Epithelial cell of prostate (primary cell): ENCODE data around the gene MAP7.

Experiments used
- DNase-seq: peaks from one replicate; pipeline ENCODE4 v3.0.0-alpha.2; 2011; ENCODE audit warnings: low read depth, low spot score
- H3K27ac ChIP-seq: fragments of 450-650 bp; 2 replicates; pipeline ENCODE4 v1.5.1; 2017; ENCODE audit warnings: mild to moderate bottlenecking

MAP7 gene

DNA sequence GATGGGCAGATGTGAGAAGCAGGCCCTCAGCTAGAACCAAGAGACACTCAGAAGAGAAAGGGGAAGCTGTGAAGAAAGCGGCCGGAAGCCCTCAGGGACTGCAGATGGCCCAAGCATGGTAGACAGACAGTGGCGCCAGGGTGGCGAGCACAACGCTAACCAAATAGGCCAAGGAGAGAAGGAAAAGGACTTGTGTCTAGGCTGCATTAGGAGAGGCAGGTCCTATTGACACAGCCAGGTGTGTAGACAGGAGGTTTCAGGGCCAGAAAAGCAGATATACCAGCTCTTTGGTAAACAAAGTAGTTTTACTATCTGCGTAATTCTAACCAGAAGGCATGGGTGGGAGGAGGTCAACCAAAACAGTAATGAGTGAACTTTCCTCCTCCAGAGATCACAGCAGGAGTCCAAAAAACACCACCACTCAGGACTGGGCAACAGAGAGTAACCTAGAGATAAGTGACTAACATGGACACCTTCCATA is 15.8 kb upstream of the MAP7 start:
- no peak overlapping the region for H3K27ac ChIP-seq
- no peak for DNase-seq

DNA sequence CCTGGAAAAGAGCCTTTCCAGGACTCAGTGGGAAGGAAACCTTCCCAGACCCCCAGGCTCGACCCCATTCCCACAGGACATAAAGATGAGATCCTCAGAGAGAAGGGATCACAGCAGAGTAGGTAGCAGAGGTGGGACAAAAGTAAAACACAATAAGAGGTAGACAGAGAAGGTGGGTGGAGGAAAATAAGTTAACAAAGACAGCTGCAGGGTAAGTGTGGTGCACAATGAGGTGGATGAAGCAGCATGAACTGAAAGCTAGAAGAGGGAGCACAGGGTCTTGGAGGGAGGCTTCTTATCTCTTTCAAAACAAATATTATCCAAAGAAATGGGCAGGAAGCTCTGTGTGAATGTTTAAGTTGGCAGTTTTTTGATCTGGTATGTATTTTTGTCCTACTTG is 14.0 kb upstream of the MAP7 start:
- DNase-seq, result no peak
- H3K27ac ChIP-seq, result no peak overlapping the region

DNA sequence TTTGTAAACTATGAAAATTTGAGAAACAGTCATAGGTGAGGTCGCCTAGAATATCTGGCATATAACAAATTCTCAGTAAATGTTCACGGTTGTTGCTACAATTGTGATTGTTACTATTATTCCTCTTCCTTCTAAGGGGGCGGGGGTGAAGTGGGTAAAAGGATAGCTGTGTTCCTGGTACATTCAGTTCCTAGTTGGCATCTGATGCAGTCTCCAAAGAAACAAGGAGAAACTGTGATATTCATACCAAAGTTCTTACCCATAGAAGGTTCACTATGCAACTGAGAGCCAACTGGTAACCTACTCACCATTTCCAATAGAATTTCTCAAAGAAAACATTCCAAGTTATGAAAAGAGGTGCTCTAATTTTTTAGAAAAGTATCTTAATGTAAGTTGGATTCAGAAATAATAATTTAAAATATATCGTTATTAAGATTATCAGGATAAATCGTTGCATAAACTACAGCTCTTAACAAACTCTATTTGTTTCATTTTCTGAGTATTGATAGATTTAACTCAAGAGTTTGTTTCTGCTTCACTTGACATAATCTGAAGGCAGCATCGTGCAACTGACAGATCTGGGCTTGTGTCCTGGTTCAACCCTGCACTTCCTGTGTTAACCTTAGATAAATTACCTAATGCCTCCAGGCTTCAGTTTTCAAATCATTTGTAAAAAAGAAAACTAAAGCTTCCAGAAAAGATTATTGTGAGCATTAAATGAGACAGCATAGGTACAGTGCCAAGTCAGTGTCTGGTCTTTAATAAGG is 13.3 kb upstream of the MAP7 start:
- DNase-seq, result no peak
- no peak overlapping the region for H3K27ac ChIP-seq

DNA sequence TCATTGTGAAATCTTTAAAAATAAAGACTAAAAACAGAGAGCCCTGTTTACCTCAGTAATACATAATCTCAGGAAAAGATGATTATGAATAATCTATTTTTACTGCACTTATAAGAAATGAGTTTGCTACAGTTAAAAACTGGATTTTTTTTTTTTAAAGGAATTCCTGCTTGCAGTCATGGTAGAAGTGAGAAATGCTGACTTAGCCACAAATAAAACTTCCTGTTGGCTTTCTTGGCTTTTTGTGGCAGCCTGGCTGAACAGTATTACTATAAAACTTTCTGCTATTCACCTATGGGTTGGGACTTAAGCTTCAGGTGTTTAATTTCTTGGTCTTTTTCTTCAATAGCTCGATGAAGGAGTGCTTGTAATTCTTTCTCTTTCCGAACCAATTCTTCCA is 12.0 kb upstream of the MAP7 start:
- DNase-seq, result no peak
- no peak overlapping the region for H3K27ac ChIP-seq

DNA sequence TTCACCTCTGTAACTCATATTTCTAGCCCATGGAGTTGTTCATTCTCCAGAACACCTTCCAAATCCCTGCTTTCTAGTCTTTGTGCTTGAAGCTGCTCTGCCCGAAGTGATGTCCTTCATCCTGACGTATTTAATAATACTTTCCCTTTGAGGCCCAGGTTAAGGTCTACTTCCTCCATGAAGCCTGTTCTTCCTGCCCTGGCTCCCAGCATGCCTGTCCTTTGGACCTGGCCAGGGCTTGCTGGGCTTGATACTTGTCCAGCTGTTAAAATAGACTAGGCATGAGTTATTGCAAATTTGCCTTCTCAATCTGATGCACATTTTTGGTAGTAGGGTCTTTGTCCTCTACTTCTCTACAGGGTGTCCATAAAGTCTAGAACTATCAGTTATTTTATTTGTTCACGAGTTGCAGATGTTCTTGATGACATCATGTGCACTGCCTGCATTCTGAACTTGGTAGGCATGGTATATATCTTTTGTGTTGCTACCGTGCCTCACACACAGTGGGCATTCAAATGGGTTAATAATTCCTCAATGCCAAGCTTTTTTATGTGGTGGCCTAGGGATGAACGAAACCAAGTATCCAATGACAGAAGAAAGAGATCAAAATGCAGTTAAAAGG is 3.1 kb upstream of the MAP7 start:
- no peak for DNase-seq

DNA sequence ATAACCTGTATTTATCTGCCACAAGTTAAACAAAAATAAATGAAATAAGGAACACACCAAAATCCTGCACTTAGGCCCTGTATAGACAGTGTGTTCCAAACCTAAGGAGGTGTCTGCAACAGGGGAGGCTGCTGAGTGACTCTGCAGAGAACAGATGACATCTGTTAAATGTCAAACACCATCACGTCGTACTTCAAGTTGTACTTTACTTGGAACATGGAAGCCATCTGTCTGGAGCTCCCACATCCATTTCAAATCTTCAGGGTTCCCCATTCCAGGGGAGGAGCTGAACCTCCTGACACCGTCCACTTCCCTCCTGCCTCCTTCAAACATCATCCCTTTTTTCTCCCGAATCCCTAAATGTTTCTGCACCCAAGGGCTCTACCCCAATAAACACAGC is 1.8 kb upstream of the MAP7 start:
- H3K27ac ChIP-seq, result no peak overlapping the region
- no peak for DNase-seq

More for the DNA sequence above, 3.1 kb upstream of the MAP7 start:
- H3K27ac ChIP-seq, result no peak overlapping the region

DNA sequence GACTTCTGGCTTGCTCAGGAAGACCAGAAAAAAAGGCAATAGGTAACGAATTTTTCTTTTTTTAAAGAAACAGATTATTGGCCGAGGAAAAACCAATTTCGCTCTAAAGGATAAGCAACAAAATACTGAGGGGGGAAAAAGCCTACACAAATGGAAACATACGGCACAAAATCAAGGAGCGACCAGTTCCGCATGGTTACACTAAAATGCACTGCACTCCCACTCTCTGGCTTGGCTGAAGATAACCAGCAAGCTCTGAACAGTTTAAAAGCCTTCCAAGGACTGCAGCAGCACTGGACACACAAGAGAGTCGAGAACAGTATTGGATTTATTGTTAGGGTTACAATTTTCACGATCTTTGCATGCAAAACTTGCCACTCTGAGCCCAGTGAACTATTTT is 881 bp upstream of the MAP7 start:
- DNase-seq, result no peak
- peak overlapping the region; percentile 55 for H3K27ac ChIP-seq

DNA sequence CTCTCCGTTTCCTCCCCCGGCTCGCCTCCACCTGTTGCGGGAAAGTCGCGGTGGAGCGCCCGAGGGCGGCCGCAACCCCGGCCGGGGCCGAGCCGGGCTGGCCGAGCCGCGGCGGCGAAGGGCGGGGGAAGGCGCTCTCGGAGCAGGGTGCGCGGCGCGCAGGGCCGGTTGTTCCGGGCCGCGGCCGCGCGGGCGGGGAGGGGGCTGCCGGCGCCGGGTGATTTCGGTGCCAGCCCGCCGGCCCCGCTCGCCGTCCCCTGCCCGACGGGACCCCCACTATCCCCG is 235 bp downstream of the MAP7 start:
- DNase-seq, result no peak

DNA sequence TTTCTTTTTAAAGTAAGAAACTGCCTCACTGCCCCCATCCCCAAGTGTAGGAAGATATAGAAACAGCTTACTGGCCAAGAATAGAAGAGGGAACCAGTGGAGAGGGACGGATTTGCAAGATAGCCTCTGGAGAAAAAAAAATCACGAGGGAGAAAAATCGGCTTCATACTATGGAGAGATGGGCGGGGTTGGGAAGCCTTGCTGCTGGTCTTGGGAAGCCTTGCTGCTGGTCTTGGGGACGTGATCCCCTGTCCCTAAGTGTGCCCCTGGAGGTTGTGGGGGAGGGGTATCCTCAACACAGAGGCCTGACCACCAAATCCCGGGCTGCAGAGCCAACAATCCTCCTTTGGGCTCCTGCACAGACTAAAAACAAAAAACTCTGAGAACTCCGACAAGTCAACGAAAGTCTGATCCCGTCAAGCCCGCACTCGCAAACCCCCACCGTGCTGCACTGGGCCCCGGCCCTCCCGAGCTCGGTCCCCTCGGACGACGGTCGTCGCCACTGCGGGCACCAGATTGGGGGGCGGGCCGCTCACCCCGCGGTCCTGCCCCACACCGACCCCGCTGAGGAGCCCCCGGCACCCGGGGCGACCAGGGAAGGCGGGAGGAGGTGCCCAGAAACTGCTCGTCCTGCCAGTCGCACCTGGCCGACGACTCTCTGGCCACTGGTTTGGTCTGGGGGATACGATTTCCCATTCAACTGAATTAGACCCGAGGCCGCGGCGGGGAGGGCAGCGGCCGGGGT is 750 bp downstream of the MAP7 start:
- no peak for DNase-seq
- H3K27ac ChIP-seq, result peak overlapping the region; percentile 55

More for the DNA sequence above, 235 bp downstream of the MAP7 start:
- H3K27ac ChIP-seq, result peak overlapping the region; percentile 55

DNA sequence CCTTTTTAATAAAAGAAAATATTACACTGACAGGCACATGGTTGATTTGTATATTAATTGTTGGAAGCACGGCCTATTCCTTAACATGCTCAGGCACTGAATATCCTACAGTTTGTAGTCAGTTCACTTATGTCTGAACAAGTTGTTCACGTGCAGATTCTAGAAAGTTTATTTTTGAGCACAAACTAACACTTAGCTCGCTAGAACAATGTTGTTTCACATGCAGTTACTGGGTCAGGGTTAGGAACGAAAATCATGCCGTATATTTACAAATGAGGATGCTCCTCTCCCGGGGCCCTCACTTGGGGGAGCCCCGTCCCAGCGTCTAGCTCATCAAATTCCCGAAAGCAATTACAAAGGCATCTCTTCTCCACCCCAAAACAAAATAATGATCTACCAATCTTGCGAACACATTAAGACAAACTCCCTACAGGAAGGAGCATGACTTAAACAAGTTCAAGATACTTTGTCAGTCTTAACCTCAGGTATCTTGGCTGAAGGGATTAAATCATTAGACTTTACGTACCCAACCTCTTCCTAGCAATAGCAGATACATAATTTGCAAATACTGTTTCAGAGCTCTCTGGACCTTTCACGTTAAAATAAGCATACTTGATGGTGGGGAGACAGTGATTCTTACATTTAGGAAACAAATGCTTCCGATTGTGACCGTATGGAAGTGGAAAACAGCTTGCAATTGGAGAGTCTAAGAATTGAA is 1.5 kb downstream of the MAP7 start:
- peak overlapping the region; percentile 55 for H3K27ac ChIP-seq
- DNase-seq, result no peak

DNA sequence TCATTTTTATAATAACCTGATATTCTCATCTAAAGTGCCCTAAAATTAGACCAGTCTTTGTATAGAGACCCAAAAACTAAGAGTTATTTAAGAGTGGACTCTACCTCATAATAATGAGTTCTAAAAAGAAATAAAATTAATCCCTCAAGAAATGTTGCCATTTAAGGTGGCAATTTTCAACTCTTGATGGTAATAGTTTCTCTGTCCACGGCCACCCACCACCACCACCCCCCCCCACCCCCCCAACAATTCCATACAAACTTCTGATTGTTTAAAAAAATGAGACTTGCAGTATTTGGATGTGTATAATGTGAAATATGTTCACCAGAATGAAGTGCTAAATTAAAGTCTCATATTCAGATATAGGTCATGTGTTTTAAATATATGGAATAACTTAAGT is 2.4 kb downstream of the MAP7 start:
- no peak overlapping the region for H3K27ac ChIP-seq
- no peak for DNase-seq

DNA sequence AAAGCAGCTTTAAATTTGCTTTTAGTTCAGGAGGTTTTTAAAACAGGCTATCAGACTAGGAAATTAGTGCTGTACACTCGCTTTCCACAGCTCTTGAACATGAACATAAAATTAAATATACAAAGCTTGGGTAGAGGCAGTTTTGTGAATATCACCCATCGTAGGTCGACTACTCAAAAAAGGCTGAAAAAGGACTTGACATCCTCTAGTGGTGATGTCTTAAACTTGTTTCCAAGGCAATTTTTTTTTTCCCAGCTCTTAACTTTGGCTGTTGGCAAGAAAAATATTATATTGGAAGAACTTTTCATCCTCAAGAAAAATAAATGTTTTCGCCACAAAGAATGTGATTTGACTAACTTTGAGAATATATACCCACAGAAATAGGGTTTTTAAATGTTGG is 2.9 kb downstream of the MAP7 start:
- DNase-seq, result no peak

DNA sequence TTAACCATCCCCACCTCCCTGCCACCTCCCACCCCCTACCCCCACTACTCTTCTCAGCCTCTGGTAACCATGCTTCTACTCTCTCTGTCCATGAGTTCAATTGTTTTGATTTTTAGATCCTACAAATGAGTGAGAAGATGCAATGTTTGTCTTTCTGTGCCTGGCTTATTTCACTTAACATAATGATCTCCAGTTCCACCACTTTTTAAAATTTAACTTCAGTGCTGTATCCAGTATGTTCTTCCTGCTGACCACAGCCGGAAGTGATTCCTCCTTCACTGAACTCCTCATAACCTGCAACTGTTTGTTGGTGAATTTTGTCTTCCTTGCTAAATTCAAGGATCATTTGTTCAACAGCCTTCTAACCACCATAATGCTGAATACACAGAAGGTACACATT is 3.9 kb downstream of the MAP7 start:
- DNase-seq, result no peak
- no peak overlapping the region for H3K27ac ChIP-seq

More for the DNA sequence above, 2.9 kb downstream of the MAP7 start:
- H3K27ac ChIP-seq, result no peak overlapping the region

DNA sequence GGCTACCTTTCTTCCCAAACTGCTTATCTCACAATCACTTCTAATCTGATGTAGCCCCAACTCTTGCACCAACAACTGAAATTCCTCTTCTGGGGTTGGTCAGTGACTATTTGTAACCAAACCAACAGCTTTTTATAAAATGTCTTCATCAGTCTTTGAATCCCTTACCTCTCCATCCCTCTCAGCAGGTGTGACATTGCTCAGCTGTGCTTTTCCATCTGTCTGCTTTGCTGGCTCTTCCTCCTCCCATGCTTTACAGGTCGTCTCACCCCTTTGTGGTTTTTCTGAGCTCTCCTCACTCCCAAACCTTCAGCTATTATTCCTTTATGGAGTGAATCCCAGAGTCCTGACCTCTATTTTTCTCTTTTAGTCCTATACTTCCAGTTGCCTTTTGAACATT is 5.9 kb downstream of the MAP7 start:
- H3K27ac ChIP-seq, result no peak overlapping the region
- DNase-seq, result no peak

DNA sequence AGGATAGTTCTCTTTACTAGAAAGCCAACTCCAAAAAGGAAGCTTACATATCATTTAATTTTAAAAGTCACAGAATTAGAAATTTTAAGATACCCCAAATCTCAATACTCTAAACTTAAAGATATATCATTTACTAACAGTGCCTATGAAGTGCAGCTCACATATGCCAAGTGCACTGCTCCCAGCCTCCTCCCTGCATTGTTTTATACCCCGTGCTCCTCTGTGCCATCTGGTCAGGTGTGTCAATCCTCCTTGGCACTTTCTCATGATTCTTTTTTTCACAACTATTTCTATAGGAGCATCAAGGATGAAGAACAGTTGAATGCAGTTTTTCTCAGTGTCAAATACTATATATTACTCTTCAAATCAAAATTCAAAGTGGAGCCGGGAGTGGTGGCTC is 8.8 kb downstream of the MAP7 start:
- no peak overlapping the region for H3K27ac ChIP-seq
- DNase-seq, result no peak

DNA sequence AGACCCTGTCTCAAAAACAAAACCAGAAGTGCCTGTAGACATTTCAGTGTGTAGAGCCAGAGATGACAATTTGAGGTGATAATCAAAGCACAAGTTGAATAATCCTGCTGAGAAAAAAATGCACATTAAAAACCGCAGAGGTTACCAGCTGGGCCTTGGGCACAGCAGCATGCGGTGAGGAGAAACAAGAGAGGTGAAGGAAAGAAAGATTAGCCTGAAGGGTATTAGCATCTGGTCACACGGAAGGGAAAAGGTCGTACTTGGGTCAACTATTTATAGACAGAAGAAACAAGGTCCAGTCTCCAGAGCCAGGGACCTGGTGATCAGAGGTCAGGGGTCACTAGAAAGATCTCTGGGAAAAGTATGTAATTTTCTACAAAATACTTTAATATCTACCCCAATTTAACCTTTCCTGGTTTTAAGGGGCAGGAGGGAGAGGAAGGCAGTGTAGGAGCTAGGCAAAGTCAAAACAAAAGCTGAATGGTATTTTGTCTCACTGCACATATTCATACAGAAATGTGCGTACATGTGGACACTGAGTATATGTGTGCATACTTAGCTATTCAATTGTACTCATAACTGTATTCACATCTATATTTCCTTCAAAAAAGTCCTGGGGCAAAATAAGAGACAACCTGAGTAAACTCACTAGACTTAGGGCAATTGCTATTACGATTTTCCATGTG is 10.1 kb downstream of the MAP7 start:
- DNase-seq, result no peak

DNA sequence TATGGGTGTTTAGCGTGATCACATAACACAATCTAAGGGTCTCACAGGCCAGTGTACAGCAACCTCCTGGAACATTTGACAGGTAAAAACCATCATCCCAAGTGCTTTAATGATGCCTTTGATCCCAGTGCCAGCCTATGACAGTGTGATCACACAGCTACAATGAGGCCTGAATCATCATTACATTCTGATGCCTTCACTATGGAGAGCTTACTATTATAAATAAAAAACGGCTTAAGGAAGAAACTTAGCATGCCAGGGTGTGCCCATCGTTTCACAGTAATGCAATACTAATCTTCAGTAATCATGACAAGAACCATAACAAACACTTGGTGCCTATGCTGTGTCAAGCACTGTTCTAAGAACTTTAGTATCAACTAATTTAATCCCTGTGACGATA is 11.4 kb downstream of the MAP7 start:
- DNase-seq, result no peak
- no peak overlapping the region for H3K27ac ChIP-seq

More for the DNA sequence above, 10.1 kb downstream of the MAP7 start:
- no peak overlapping the region for H3K27ac ChIP-seq

DNA sequence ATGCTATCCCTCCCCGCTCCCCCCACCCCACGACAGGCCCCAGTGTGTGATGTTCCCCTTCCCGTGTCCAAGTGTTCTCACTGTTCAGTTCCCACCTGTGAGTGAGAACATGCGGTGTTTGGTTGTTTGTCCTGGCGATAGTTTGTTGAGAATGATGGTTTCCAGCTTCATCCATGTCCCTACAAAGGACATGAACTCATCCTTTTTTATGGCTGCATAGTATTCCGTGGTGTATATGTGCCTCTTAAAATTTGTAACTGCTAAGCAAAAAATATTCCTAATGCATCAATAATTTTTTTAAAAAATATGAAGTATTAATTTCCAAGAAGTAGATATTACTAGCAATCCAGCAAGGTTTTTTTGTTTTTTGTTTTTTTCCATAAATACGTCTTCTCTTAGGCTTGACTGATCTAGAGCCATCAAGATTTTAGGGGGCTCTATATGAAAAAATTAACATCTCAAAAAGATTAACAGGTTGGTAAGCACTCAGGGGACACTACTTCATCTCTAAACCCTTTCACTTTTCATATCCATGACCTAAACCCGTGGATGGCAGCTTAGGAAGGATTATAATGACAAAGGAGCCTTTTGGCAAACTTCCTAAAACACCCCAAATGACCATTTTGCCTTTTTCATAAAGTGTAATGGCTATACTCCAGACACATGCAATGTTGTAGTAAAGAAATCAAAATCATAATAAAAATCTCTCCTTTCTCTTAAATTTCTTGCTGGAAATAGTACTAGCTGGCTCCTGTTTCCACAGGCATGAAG is 14.2 kb downstream of the MAP7 start:
- no peak overlapping the region for H3K27ac ChIP-seq
- DNase-seq, result no peak

DNA sequence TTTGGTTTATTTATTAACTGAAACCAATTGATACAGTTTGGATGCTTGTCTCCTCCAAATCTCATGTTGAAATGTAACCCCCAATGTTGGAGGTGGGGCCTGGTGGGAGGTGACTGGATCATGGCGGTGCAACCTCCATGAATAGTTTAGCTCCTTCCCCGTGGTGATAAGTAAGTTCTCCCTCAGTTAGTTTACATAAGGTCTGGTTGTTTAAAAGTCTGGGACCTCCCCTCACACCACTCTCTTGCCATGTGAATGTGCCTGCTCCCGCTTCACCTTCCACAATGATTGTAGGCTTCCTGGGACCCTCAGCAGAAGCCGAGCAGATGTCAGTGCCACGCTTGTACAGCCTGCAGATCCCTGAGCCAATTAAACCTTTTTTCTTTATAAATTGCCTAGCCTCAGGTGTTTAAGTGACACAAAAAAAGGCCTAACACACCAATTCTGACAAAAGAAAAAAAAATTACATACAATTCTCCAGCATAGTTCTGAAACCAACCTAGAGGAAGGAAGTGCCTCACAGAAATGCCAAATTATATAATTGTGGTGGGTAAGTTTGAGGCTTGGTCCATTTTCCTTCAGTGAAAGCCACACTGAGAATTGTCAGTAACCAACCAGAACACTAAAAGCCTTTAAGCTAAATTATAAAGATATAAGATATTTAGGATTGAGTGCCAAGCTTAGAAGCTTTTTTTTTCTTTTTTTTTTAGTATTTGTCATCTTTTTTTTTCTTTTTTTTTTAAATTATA is 15.0 kb downstream of the MAP7 start:
- H3K27ac ChIP-seq, result no peak overlapping the region
- DNase-seq, result no peak
